Measurements from ENCODE around the gene PDE4B. TPM values are rescaled to one million over a fixed set of nuclear protein-coding genes. Genes with fewer than 3 reads are reported as not detected.
"Not testable (repeated sequence)": the region's sequence is repeated elsewhere in the genome, so short reads cannot be mapped to it uniquely, and the experiment has no call there.

PDE4B gene
- total RNA-seq, 1 experiment from 2014 or later = 1.4 TPM

DNA sequence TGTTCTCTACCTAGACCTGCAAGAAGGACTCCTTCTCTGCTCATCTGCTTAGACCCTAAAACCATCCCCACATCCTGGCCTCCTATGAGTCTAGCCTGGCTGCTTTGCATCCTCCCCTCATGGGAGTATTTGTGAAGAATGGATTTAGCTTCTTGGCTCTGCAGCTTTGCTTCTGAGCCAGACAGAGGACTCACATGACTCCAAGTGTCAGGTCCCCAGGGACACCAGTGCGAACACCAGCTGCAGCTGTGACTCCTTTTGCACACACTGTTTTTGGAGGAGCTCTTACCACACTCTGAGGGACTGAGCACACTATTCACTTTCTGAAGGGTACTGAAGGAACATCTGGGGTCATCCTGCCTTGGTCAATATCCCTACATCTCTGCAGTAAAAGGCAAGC is 609.5 kb downstream of the PDE4B start:
- BruUV-seq (replicated peaks) = no TSS peak
- H3K27ac ChIP-seq (ENCODE audit: low read length) = no peak overlapping the region
- no peak for ATAC-seq
- ChIA-PET CTCF (no interaction called here), POLR2A (ENCODE audit: unreplicated experiment) (no interaction called here)
- H3K36me3 ChIP-seq (ENCODE audit: low read depth, low read length) = no peaks in the 10 kb centered on the region
- no peak overlapping the region for H3K4me3 ChIP-seq (ENCODE audit: low read length)
- no peaks in the 10 kb centered on the region for H3K9me2 ChIP-seq (replicated peaks; ENCODE audit: low read length)
- no peaks in the 10 kb centered on the region for H3F3A ChIP-seq (ENCODE audit: low read length, unreplicated experiment)
- no peaks in the 10 kb centered on the region for H3K79me2 ChIP-seq (ENCODE audit: low read length)
- DNase-seq = no peak
- TF ChIP-seq, protein P1, sequence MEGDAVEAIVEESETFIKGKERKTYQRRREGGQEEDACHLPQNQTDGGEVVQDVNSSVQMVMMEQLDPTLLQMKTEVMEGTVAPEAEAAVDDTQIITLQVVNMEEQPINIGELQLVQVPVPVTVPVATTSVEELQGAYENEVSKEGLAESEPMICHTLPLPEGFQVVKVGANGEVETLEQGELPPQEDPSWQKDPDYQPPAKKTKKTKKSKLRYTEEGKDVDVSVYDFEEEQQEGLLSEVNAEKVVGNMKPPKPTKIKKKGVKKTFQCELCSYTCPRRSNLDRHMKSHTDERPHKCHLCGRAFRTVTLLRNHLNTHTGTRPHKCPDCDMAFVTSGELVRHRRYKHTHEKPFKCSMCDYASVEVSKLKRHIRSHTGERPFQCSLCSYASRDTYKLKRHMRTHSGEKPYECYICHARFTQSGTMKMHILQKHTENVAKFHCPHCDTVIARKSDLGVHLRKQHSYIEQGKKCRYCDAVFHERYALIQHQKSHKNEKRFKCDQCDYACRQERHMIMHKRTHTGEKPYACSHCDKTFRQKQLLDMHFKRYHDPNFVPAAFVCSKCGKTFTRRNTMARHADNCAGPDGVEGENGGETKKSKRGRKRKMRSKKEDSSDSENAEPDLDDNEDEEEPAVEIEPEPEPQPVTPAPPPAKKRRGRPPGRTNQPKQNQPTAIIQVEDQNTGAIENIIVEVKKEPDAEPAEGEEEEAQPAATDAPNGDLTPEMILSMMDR (conservative IDR thresholded peaks at IDR 0.05; ENCODE audit: low read depth, low read length) = no peak
- no peak for TF ChIP-seq EZH2 (IDR thresholded peaks at IDR 0.05; ENCODE audit: low read length, unreplicated experiment)
- no peak for TF ChIP-seq EZH2phosphoT487 (IDR thresholded peaks at IDR 0.05; ENCODE audit: borderline replicate concordance, low read length)
- no peak overlapping the region for H3K9ac ChIP-seq (ENCODE audit: low read length)
- H3K4me2 ChIP-seq (ENCODE audit: low read length) = no peak overlapping the region
- no peaks in the 10 kb centered on the region for H3K9me3 ChIP-seq (ENCODE audit: low read length)
- intact Hi-C loops (cut with micrococcal nuclease) = no loop called here
- H3K4me1 ChIP-seq (ENCODE audit: insufficient read depth, low read length) = peaks cover 6% of the 10 kb centered on the region; the same call in 1 of the 2 replicates
- H2AFZ ChIP-seq (ENCODE audit: low read length) = no peak overlapping the region
- H4K20me1 ChIP-seq (ENCODE audit: low read length) = no peaks in the 10 kb centered on the region
- no peaks in the 10 kb centered on the region for H3K27me3 ChIP-seq (ENCODE audit: low read length)

DNA sequence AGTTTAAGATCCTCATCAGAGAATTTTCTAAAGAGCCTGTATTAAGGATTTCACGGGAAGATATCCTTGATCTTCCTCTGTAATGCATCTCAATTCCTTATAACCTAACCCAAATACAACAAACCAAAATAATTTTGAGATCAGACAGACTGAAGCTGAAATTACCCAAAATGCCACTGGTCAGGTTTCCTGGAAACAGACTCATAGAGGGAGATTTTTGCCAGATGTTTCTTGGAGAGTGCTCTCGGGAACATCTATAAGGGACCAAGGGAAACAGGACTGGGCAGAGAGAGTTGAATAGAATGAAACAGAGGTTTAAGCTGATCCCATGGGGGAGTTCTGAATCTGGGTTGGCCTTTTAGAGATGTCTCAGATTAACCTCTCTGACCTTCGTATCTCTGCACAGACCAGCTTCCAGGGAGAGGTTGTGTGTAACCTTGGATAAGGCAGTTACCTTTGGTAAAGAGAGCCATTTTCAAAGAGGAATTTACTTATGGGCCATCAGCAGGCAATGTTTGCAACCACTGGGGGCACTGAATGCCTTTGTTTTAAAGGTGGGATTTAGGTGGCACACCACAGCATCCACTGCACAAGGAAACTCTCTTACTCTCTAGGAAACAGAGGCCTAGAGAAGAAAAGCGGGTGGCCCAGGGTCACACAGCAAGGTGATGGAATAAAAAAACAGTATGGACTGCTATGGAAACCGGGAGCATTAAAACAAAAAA is 610.5 kb downstream of the PDE4B start:
- no TSS peak for BruUV-seq (replicated peaks)
- Histone ChIP-seq H3F3A (ENCODE audit: low read length, unreplicated experiment) (no peaks in the 10 kb centered on the region), H3K4me3 (ENCODE audit: low read length) (no peak overlapping the region), H3K36me3 (ENCODE audit: low read depth, low read length) (no peaks in the 10 kb centered on the region), H3K4me1 (ENCODE audit: insufficient read depth, low read length) (peaks cover 6% of the 10 kb centered on the region; the same call in 1 of the 2 replicates), H2AFZ (ENCODE audit: low read length) (no peak overlapping the region), H3K79me2 (ENCODE audit: low read length) (no peaks in the 10 kb centered on the region), H3K9ac (ENCODE audit: low read length) (no peak overlapping the region), H3K4me2 (ENCODE audit: low read length) (no peak overlapping the region), H3K9me2 (replicated peaks; ENCODE audit: low read length) (no peaks in the 10 kb centered on the region), H3K27ac (ENCODE audit: low read length) (no peak overlapping the region), H4K20me1 (ENCODE audit: low read length) (no peaks in the 10 kb centered on the region), H3K9me3 (ENCODE audit: low read length) (no peaks in the 10 kb centered on the region), H3K27me3 (ENCODE audit: low read length) (no peaks in the 10 kb centered on the region)
- intact Hi-C loops (cut with micrococcal nuclease) = no loop called here
- DNase-seq (no peak), ATAC-seq (no peak)
- TF ChIP-seq EZH2 (IDR thresholded peaks at IDR 0.05; ENCODE audit: low read length, unreplicated experiment) = no peak
- TF ChIP-seq, protein P1 (conservative IDR thresholded peaks at IDR 0.05; ENCODE audit: low read depth, low read length) = no peak
- no peak for TF ChIP-seq EZH2phosphoT487 (IDR thresholded peaks at IDR 0.05; ENCODE audit: borderline replicate concordance, low read length)
- ChIA-PET CTCF (no interaction called here), POLR2A (ENCODE audit: unreplicated experiment) (no interaction called here)

DNA sequence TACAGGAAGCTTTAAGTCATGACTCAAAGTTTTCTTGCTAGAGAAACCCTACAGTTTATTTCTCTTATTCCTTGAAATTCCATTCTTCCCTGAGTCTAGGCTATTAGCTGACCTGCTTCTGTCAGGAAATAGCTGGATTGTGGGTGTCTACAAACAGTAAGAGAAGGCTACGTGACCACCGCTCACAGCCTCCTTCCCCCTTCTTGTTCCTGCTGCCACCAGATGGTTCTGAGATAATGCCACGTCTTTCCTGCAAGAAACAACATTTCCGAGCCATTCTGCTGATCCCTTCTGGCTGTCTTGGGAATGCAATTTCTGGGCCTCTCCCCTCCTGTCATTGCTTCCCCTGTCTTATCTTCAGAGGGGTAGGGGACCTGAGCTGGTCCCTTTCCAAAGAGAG is 612.4 kb downstream of the PDE4B start:
- H3K4me1 ChIP-seq (ENCODE audit: insufficient read depth, low read length) = peaks cover 2% of the 10 kb centered on the region; the same call in 1 of the 2 replicates
- POLR2A ChIA-PET (ENCODE audit: unreplicated experiment) = no interaction called here
- CTCF ChIA-PET = no interaction called here
- no peaks in the 10 kb centered on the region for H4K20me1 ChIP-seq (ENCODE audit: low read length)
- DNase-seq (no peak), ATAC-seq (no peak)
- no peak overlapping the region for H3K27ac ChIP-seq (ENCODE audit: low read length)
- intact Hi-C loops (cut with micrococcal nuclease) = no loop called here
- H3K9me3 ChIP-seq (ENCODE audit: low read length) = no peaks in the 10 kb centered on the region
- H3K9me2 ChIP-seq (replicated peaks; ENCODE audit: low read length) = no peaks in the 10 kb centered on the region
- TF ChIP-seq EZH2 (IDR thresholded peaks at IDR 0.05; ENCODE audit: low read length, unreplicated experiment) (no peak), EZH2phosphoT487 (IDR thresholded peaks at IDR 0.05; ENCODE audit: borderline replicate concordance, low read length) (no peak)
- TF ChIP-seq, protein P1 (conservative IDR thresholded peaks at IDR 0.05; ENCODE audit: low read depth, low read length) = no peak
- no peak overlapping the region for H3K9ac ChIP-seq (ENCODE audit: low read length)
- H3K27me3 ChIP-seq (ENCODE audit: low read length) = no peaks in the 10 kb centered on the region
- H3K79me2 ChIP-seq (ENCODE audit: low read length) = no peaks in the 10 kb centered on the region
- H3K4me2 ChIP-seq (ENCODE audit: low read length) = no peak overlapping the region
- BruUV-seq (replicated peaks) = no TSS peak
- H3F3A ChIP-seq (ENCODE audit: low read length, unreplicated experiment) = no peaks in the 10 kb centered on the region
- no peaks in the 10 kb centered on the region for H3K36me3 ChIP-seq (ENCODE audit: low read depth, low read length)
- no peak overlapping the region for H2AFZ ChIP-seq (ENCODE audit: low read length)
- H3K4me3 ChIP-seq (ENCODE audit: low read length) = no peak overlapping the region

DNA sequence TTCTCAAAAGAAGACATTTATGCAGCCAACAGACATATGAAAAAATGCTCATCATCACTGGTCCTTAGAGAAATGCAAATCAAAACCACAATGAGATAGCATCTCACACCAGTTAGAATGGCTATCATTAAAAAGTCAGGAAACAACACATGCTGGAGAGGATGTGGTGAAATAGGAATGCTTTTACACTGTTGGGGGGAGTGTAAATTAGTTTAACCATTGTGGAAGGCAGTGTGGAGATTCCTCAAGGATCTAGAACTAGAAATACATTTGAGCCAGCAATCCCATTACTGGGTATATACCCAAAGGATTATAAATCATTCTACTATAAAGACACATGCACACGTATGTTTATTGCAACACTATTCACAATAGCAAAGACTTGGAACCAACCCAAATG is 618.8 kb downstream of the PDE4B start:
- H3K79me2 ChIP-seq (ENCODE audit: low read length); H3K4me2 ChIP-seq (ENCODE audit: low read length); H2AFZ ChIP-seq (ENCODE audit: low read length); H3K4me3 ChIP-seq (ENCODE audit: low read length); H3K27ac ChIP-seq (ENCODE audit: low read length); intact Hi-C loops (cut with micrococcal nuclease); H3K4me1 ChIP-seq (ENCODE audit: insufficient read depth, low read length); H3F3A ChIP-seq (ENCODE audit: low read length, unreplicated experiment); H3K27me3 ChIP-seq (ENCODE audit: low read length); H3K9ac ChIP-seq (ENCODE audit: low read length); DNase-seq; H3K9me2 ChIP-seq (replicated peaks; ENCODE audit: low read length); H3K36me3 ChIP-seq (ENCODE audit: low read depth, low read length); POLR2A ChIA-PET (ENCODE audit: unreplicated experiment); CTCF ChIA-PET; BruUV-seq (replicated peaks); H3K9me3 ChIP-seq (ENCODE audit: low read length); H4K20me1 ChIP-seq (ENCODE audit: low read length); ATAC-seq: not testable (repeated sequence)

Data from PC-3 (cell line).